Mammary epithelial cell (primary cell): ENCODE measurements around the gene PRM1.

Source experiments
- CTCF ChIP-seq, 2 donors: IDR thresholded peaks in 1 of 2; conservative IDR thresholded peaks in 1 of 2; 2 replicates each; pipeline ENCODE4 v1.5.1; 2011 to 2012; ENCODE audit warnings: inconsistent platforms in 2 of 2, low read length in 2 of 2, mild to moderate bottlenecking in 2 of 2, control low read depth in 1 of 2, low read depth in 1 of 2; ENCODE audit not compliant: insufficient read depth in 1 of 2; ENCODE audit errors: extremely low read depth in 1 of 2
- EZH2 ChIP-seq: IDR thresholded peaks from 2 replicates; pipeline ENCODE4 v1.6.1; 2012; ENCODE audit warnings: low read length, inconsistent platforms, borderline replicate concordance

GRCh38 chr16:11236461-11237254 is 44.5 kb downstream of the PRM1 start:
- TF ChIP-seq CTCF (conservative IDR thresholded peaks at IDR 0.05 in 1 of 2, IDR thresholded peaks at IDR 0.05 in 1 of 2; ENCODE audit: extremely low read depth in 1 of 2, insufficient read depth in 1 of 2, low read depth in 1 of 2, low read length in 2 of 2) (no peak), EZH2 (no peak)
